Adipocyte (in vitro differentiated cells): ENCODE data around the gene FHIP2A.
"Not testable (repeated sequence)": the region's sequence is repeated elsewhere in the genome, so short reads cannot be mapped to it uniquely, and the experiment has no call there.

Experiments
- DNase-seq: peaks from one replicate; pipeline ENCODE4 v3.0.0-alpha.2; 2015; ENCODE audit warnings: low read depth
- H3K27me3 ChIP-seq: replicated peaks from 2 replicates; pipeline ENCODE4 v1.7.0; 2013; ENCODE audit warnings: mild to moderate bottlenecking, low read length, moderate library complexity; ENCODE audit not compliant: control insufficient read depth, insufficient read depth
- H3K36me3 ChIP-seq: 2 replicates; pipeline ENCODE4 v1.7.0; 2013; ENCODE audit warnings: low read length, mild to moderate bottlenecking, moderate library complexity; ENCODE audit not compliant: control insufficient read depth, insufficient read depth, severe bottlenecking
- H3K4me1 ChIP-seq: 2 replicates; pipeline ENCODE4 v1.7.0; 2013; ENCODE audit warnings: mild to moderate bottlenecking, low read length, moderate library complexity; ENCODE audit not compliant: control insufficient read depth, insufficient read depth
- H3K4me3 ChIP-seq: 2 replicates; pipeline ENCODE4 v1.7.0; 2013; ENCODE audit warnings: mild to moderate bottlenecking, low read length, moderate library complexity
- H3K9ac ChIP-seq: 2 replicates; pipeline ENCODE4 v1.7.0; 2013; ENCODE audit warnings: mild to moderate bottlenecking, low read length, moderate library complexity
- H3K9me3 ChIP-seq: 2 replicates; pipeline ENCODE4 v1.7.0; 2013; ENCODE audit warnings: mild to moderate bottlenecking, low read length, moderate library complexity; ENCODE audit not compliant: control insufficient read depth

Gene FHIP2A

GRCh38 chr10:114847517-114847916, 25.9 kb downstream of the FHIP2A start:
- not testable (repeated sequence) for H3K4me1 ChIP-seq, H3K9me3 ChIP-seq, DNase-seq, H3K4me3 ChIP-seq, H3K9ac ChIP-seq, H3K27me3 ChIP-seq
- peaks cover 95% of the 10 kb centered on the region for H3K36me3 ChIP-seq

GRCh38 chr10:114849674-114850073, 28.1 kb downstream of the FHIP2A start:
- Histone ChIP-seq H3K4me1 (no peaks in the 10 kb centered on the region), H3K9me3 (no peaks in the 10 kb centered on the region), H3K27me3 (no peaks in the 10 kb centered on the region), H3K9ac (no peak overlapping the region), H3K36me3 (peaks cover 88% of the 10 kb centered on the region), H3K4me3 (no peak overlapping the region)
- DNase-seq, result no peak

- no peaks in the 10 kb centered on the region for H3K9me3 ChIP-seq
- H3K4me3 ChIP-seq, result no peak overlapping the region
- H3K27me3 ChIP-seq, result no peaks in the 10 kb centered on the region
- peaks cover 4% of the 10 kb centered on the region for H3K4me1 ChIP-seq
- no peak overlapping the region for H3K9ac ChIP-seq
- DNase-seq, result no peak
- peaks cover 88% of the 10 kb centered on the region for H3K36me3 ChIP-seq
Observed at GRCh38 chr10:114850126-114850525, 28.5 kb downstream of the FHIP2A start.

GRCh38 chr10:114851336-114851735, 29.8 kb downstream of the FHIP2A start:
- no peak for DNase-seq
- Histone ChIP-seq H3K27me3 (no peaks in the 10 kb centered on the region), H3K4me3 (no peak overlapping the region), H3K9me3 (no peaks in the 10 kb centered on the region), H3K4me1 (peaks cover 16% of the 10 kb centered on the region), H3K36me3 (peaks cover 85% of the 10 kb centered on the region), H3K9ac (no peak overlapping the region)

GRCh38 chr10:114852197-114852596, 30.6 kb downstream of the FHIP2A start:
- H3K4me3 ChIP-seq, result no peak overlapping the region
- H3K36me3 ChIP-seq, result peaks cover 79% of the 10 kb centered on the region
- peaks cover 25% of the 10 kb centered on the region for H3K4me1 ChIP-seq
- H3K9me3 ChIP-seq, result no peaks in the 10 kb centered on the region
- no peak overlapping the region for H3K9ac ChIP-seq
- no peak for DNase-seq
- no peaks in the 10 kb centered on the region for H3K27me3 ChIP-seq

GRCh38 chr10:114854906-114855305, 33.3 kb downstream of the FHIP2A start:
- Histone ChIP-seq H3K9ac (no peak overlapping the region), H3K36me3 (peaks cover 69% of the 10 kb centered on the region), H3K9me3 (no peaks in the 10 kb centered on the region), H3K4me3 (no peak overlapping the region), H3K27me3 (no peaks in the 10 kb centered on the region), H3K4me1 (peaks cover 40% of the 10 kb centered on the region)
- DNase-seq, result no peak

- Histone ChIP-seq H3K9me3 (no peaks in the 10 kb centered on the region), H3K9ac (peak overlapping the region; percentile 77), H3K4me3 (peak overlapping the region; percentile 53), H3K27me3 (no peaks in the 10 kb centered on the region), H3K4me1 (peaks cover 40% of the 10 kb centered on the region), H3K36me3 (peaks cover 67% of the 10 kb centered on the region)
- peak; percentile 36 for DNase-seq
Observed at GRCh38 chr10:114855776-114856543, 34.4 kb downstream of the FHIP2A start.

- H3K4me1 ChIP-seq, result peaks cover 40% of the 10 kb centered on the region
- H3K27me3 ChIP-seq, result no peaks in the 10 kb centered on the region
- H3K4me3 ChIP-seq, result peak overlapping the region; percentile 53
- no peaks in the 10 kb centered on the region for H3K9me3 ChIP-seq
- peaks cover 69% of the 10 kb centered on the region for H3K36me3 ChIP-seq
- H3K9ac ChIP-seq, result peak overlapping the region; percentile 77
- peak; percentile 77 for DNase-seq
Observed at GRCh38 chr10:114856544-114857287, 35.1 kb downstream of the FHIP2A start.

GRCh38 chr10:114857288-114857565, 35.6 kb downstream of the FHIP2A start:
- not testable (repeated sequence) for H3K27me3 ChIP-seq, DNase-seq, H3K9me3 ChIP-seq
- Histone ChIP-seq H3K4me1 (peaks cover 40% of the 10 kb centered on the region), H3K36me3 (peaks cover 70% of the 10 kb centered on the region), H3K4me3 (peak overlapping the region; percentile 31), H3K9ac (peak overlapping the region; percentile 65)

- H3K4me1 ChIP-seq, result peaks cover 40% of the 10 kb centered on the region
- H3K9ac ChIP-seq, result peak overlapping the region; percentile 28
- H3K36me3 ChIP-seq, result peaks cover 70% of the 10 kb centered on the region
- H3K27me3 ChIP-seq, result no peaks in the 10 kb centered on the region
- no peak for DNase-seq
- H3K9me3 ChIP-seq, result no peaks in the 10 kb centered on the region
- H3K4me3 ChIP-seq, result peak overlapping the region; percentile 35
Observed at GRCh38 chr10:114857922-114858629, 36.5 kb downstream of the FHIP2A start.

GRCh38 chr10:114859222-114859621, 37.6 kb downstream of the FHIP2A start:
- no peak for DNase-seq
- H3K36me3 ChIP-seq, result peaks cover 76% of the 10 kb centered on the region

More at GRCh38 chr10:114859222-114859621, 37.6 kb downstream of the FHIP2A start:
- Histone ChIP-seq H3K4me1 (peaks cover 40% of the 10 kb centered on the region), H3K4me3 (no peak overlapping the region), H3K27me3 (no peaks in the 10 kb centered on the region), H3K9me3 (no peaks in the 10 kb centered on the region), H3K9ac (no peak overlapping the region)
